ENCODE measurements around the gene CD4.
"Not testable (repeated sequence)": the region's sequence is repeated elsewhere in the genome, so short reads cannot be mapped to it uniquely, and the experiment has no call there.

CD4 gene

DNA sequence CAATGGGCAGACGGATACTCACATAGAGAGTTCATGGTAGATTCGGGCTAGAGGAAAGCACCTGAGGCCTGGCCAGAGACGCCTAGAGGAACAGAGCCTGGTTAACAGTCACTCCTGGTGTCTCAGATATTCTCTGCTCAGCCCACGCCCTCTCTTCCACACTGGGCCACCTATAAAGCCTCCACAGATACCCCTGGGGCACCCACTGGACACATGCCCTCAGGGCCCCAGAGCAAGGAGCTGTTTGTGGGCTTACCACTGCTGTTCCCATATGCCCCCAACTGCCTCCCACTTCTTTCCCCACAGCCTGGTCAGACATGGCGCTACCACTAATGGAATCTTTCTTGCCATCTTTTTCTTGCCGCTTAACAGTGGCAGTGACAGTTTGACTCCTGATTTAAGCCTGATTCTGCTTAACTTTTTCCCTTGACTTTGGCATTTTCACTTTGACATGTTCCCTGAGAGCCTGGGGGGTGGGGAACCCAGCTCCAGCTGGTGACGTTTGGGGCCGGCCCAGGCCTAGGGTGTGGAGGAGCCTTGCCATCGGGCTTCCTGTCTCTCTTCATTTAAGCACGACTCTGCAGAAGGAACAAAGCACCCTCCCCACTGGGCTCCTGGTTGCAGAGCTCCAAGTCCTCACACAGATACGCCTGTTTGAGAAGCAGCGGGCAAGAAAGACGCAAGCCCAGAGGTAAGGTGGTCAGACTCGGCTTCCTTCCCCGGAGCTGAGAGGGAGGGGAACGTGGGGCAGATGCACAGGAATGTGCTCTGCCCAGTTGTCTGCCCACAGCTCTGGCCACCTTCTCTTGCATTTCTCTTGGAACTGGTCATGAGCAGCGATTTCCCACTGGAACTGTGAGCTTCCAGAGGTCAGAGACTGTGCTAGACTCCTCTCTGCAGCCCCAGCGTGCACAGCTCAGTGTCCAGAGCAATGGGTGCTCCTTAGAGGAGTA is at the start of gene CD4:
TSS of gene CD4 (plus strand) at position 557 of the 953 bp plus-strand sequence. CDS start 10,611 bp downstream, outside the sequence.
- H3K36me3 ChIP-seq (ENCODE audit: control insufficient read depth, insufficient read depth, low read length): no peaks in the 10 kb centered on the region
- no peaks in the 10 kb centered on the region for H3K4me1 ChIP-seq (ENCODE audit: control insufficient read depth, insufficient read depth, low read length)
- no peaks in the 10 kb centered on the region for H3K27me3 ChIP-seq (ENCODE audit: control insufficient read depth, insufficient read depth, low read length)
- H3K4me3 ChIP-seq (ENCODE audit: low read length): peak within 1 kb of the TSS; percentile 57
- H3K27ac ChIP-seq (ENCODE audit: low read depth, low read length): no peak within 1 kb of the TSS
- H3K9ac ChIP-seq (ENCODE audit: low read length): peak within 1 kb of the TSS; percentile 19

DNA sequence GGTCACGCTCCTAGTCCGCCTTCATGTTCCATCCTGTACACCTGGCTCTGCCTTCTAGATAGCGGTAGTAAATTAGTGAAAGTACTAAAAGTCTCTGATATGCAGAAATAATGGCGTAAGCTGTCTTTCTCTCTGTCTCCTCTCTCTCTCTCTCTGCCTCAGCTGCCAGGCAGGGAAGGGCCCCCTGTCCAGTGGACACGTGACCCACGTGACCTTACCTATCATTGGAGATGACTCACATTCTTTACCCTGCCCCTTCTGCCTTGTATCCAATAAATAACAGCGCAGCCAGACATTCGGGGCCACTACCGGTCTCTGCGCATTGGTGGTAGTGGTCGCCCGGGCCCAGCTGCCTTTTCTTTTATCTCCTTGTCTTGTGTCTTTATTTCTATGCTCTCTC is 47.2 kb upstream of the CD4 start:
- H3K27me3 ChIP-seq (ENCODE audit: control insufficient read depth, insufficient read depth, low read length); H3K4me3 ChIP-seq (ENCODE audit: low read length); H3K9ac ChIP-seq (ENCODE audit: low read length); H3K4me1 ChIP-seq (ENCODE audit: control insufficient read depth, insufficient read depth, low read length); H3K27ac ChIP-seq (ENCODE audit: low read depth, low read length); H3K36me3 ChIP-seq (ENCODE audit: control insufficient read depth, insufficient read depth, low read length): not testable (repeated sequence)

DNA sequence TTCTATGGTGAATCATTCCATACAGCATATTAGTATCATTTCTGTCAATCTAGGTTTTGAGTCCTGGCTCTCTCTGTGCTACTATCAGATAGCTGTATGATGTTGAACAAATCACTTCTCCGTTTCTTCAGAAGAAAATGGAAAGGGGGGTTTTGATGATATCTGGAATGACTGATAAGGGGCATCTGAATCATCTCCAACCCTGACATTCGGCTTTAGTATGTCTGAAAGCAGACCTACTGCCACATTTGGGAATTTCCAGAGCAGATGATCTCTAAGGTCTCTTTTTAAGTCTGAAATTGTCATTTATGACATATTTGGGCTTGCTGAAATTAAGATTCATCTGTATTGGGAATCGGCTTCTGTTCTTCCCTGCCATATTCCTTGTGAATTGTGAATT is 46.5 kb upstream of the CD4 start:
- Histone ChIP-seq H3K4me1 (ENCODE audit: control insufficient read depth, insufficient read depth, low read length) (no peaks in the 10 kb centered on the region), H3K9ac (ENCODE audit: low read length) (no peak overlapping the region), H3K27me3 (ENCODE audit: control insufficient read depth, insufficient read depth, low read length) (no peaks in the 10 kb centered on the region), H3K4me3 (ENCODE audit: low read length) (no peak overlapping the region), H3K36me3 (ENCODE audit: control insufficient read depth, insufficient read depth, low read length) (peaks cover 5% of the 10 kb centered on the region), H3K27ac (ENCODE audit: low read depth, low read length) (no peak overlapping the region)

DNA sequence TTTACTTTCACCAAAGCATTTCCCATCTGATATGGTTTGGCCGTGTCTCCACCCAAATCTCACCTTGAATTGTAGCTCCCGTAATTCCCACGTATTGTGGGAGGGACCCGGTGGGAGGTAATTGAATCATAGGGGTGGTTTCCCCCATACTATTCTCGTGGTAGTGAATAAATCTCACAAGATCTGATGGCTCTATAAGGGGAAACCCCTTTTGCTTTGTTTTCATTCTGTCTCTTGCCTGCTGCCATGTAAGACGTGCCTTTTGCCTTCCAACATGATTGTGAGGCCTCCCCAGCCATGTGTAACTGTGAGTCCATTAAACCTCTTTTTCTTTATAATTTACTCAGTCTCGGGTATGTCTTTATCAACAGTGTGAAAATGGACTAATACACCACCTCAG is 46.0 kb upstream of the CD4 start:
- H3K4me3 ChIP-seq (ENCODE audit: low read length); H3K9ac ChIP-seq (ENCODE audit: low read length); H3K27me3 ChIP-seq (ENCODE audit: control insufficient read depth, insufficient read depth, low read length); H3K27ac ChIP-seq (ENCODE audit: low read depth, low read length); H3K4me1 ChIP-seq (ENCODE audit: control insufficient read depth, insufficient read depth, low read length); H3K36me3 ChIP-seq (ENCODE audit: control insufficient read depth, insufficient read depth, low read length): not testable (repeated sequence)

DNA sequence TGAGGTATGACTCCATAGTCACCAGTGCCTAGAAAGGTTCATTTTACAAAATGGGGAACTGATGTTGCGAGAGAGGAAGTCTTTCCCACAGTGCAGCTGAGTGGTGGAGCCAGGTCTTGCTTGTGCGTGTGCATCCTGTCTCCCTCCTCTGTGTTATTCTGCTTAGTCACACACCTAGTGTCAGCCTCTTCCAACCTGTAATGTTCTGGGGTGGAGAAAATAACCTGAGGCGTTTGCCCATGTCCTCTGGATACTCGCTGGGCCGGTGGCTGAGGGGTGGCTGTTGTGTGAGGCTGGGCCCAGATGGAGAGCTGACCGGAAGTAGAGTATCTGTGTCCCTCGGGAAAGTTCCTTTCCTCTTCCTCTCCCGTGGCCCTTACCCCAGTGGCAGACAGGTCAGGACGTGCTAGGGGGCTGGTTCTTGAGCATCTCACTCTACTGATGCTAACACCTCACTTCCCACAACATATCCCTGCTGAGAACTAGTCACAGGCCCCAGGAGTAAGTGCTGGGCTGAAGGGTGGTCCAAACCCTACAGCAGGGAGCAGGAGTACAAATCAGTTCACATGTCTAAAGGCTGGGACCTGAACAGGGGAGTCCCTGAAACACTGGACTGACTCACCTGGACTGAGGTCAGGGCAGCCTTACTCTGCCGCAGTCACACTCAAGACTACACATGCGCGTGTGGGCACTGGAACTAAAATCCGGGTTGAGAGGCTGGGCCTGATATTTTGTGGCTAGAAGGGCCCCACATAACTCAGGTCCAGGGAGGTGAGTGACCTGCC is 43.4 kb upstream of the CD4 start:
- Histone ChIP-seq H3K4me1 (ENCODE audit: control insufficient read depth, insufficient read depth, low read length) (no peaks in the 10 kb centered on the region), H3K4me3 (ENCODE audit: low read length) (no peak overlapping the region), H3K36me3 (ENCODE audit: control insufficient read depth, insufficient read depth, low read length) (peaks cover 28% of the 10 kb centered on the region), H3K27ac (ENCODE audit: low read depth, low read length) (no peak overlapping the region), H3K9ac (ENCODE audit: low read length) (no peak overlapping the region), H3K27me3 (ENCODE audit: control insufficient read depth, insufficient read depth, low read length) (no peaks in the 10 kb centered on the region)

DNA sequence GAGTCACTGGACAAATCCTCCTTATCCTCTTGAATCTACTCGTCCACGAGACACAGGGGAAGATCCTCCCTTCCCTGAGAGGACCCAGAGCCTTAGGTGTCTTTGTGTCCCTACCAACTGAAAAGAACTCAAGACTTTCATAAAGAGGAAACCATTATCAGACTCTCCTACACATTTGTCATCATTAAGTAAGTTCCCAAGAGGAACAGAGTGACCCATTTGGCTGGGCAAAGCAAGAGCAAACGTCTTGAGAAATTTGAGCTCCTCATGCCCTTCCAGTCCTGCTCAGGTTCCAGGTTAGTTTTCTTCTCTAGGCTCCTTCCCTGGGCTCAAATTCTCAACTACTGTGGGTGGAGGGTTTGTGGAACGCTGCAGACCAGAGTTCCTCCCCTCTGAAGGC is 42.1 kb upstream of the CD4 start:
- H3K36me3 ChIP-seq (ENCODE audit: control insufficient read depth, insufficient read depth, low read length): peaks cover 37% of the 10 kb centered on the region

DNA sequence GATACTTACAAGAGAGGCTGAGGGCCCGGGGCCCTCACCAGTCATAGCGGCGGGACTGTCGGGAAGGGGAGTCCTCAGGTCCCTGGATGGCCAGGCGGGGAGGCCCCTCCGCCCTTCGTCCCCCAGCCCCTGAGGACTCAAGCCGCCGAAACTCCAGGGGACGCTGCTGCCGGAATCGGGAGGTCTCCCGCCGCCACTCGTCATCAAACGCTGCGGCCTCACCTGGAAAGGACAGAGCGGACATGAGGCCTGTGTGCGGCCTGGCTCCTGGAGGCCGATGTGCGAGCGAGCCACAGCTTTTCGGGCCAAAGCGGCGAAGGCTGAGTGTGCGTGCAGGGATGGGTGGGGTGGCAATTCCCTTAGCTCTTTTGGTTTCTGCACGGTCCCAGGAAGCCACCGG is 40.6 kb upstream of the CD4 start:
- Histone ChIP-seq H3K27ac (ENCODE audit: low read depth, low read length) (no peak overlapping the region), H3K4me1 (ENCODE audit: control insufficient read depth, insufficient read depth, low read length) (peaks cover 9% of the 10 kb centered on the region), H3K9ac (ENCODE audit: low read length) (no peak overlapping the region), H3K36me3 (ENCODE audit: control insufficient read depth, insufficient read depth, low read length) (peaks cover 37% of the 10 kb centered on the region), H3K4me3 (ENCODE audit: low read length) (no peak overlapping the region), H3K27me3 (ENCODE audit: control insufficient read depth, insufficient read depth, low read length) (no peaks in the 10 kb centered on the region)

More for the DNA sequence above, 42.1 kb upstream of the CD4 start:
- Histone ChIP-seq H3K4me1 (ENCODE audit: control insufficient read depth, insufficient read depth, low read length) (peaks cover 7% of the 10 kb centered on the region), H3K9ac (ENCODE audit: low read length) (no peak overlapping the region), H3K27ac (ENCODE audit: low read depth, low read length) (no peak overlapping the region), H3K27me3 (ENCODE audit: control insufficient read depth, insufficient read depth, low read length) (no peaks in the 10 kb centered on the region), H3K4me3 (ENCODE audit: low read length) (no peak overlapping the region)

DNA sequence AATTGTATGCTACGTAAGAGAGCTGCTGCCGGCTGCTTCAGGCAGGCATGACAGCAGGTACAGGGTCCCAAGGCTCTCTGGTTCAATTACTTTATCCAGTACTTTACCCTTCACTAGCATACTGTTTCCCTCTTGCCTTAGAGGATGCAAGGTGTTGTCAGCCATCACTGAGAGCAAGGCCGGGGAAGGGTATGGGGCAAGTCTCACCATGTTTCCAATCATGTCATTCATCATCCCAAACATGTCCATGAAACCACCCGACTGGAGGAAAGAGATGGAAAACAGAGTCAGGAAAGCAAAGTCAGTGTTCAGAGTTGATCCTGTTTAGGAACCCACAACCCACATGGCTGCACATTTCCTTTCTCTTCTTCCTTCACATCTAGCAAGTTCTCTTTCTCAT is 38.8 kb upstream of the CD4 start:
- Histone ChIP-seq H3K9ac (ENCODE audit: low read length) (no peak overlapping the region), H3K4me3 (ENCODE audit: low read length) (no peak overlapping the region), H3K27me3 (ENCODE audit: control insufficient read depth, insufficient read depth, low read length) (no peaks in the 10 kb centered on the region), H3K27ac (ENCODE audit: low read depth, low read length) (no peak overlapping the region), H3K4me1 (ENCODE audit: control insufficient read depth, insufficient read depth, low read length) (peaks cover 12% of the 10 kb centered on the region), H3K36me3 (ENCODE audit: control insufficient read depth, insufficient read depth, low read length) (peaks cover 37% of the 10 kb centered on the region)

DNA sequence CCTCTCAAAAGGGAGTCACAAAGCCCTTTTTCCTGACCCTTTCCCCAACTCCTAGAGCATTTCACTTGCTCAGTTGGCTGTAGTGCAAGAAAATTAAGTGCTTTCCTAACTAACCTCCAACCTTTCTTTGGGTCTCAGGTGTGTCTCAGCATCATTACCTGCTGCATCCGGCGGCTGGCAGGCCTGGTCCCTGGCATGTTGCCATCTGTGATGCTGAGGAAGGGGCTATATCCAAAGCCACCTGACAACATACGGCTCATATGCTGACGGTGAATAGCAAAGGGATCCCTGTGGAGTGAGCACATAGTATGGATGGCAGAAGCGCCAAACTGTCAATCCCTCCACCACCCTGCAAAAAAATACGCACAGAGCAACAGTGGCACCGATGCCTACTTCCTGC is 37.6 kb upstream of the CD4 start:
- Histone ChIP-seq H3K36me3 (ENCODE audit: control insufficient read depth, insufficient read depth, low read length) (peaks cover 37% of the 10 kb centered on the region), H3K27ac (ENCODE audit: low read depth, low read length) (peak overlapping the region; percentile 99), H3K9ac (ENCODE audit: low read length) (peak overlapping the region; percentile 92), H3K4me1 (ENCODE audit: control insufficient read depth, insufficient read depth, low read length) (peaks cover 12% of the 10 kb centered on the region), H3K27me3 (ENCODE audit: control insufficient read depth, insufficient read depth, low read length) (no peaks in the 10 kb centered on the region), H3K4me3 (ENCODE audit: low read length) (peak overlapping the region; percentile 92)

DNA sequence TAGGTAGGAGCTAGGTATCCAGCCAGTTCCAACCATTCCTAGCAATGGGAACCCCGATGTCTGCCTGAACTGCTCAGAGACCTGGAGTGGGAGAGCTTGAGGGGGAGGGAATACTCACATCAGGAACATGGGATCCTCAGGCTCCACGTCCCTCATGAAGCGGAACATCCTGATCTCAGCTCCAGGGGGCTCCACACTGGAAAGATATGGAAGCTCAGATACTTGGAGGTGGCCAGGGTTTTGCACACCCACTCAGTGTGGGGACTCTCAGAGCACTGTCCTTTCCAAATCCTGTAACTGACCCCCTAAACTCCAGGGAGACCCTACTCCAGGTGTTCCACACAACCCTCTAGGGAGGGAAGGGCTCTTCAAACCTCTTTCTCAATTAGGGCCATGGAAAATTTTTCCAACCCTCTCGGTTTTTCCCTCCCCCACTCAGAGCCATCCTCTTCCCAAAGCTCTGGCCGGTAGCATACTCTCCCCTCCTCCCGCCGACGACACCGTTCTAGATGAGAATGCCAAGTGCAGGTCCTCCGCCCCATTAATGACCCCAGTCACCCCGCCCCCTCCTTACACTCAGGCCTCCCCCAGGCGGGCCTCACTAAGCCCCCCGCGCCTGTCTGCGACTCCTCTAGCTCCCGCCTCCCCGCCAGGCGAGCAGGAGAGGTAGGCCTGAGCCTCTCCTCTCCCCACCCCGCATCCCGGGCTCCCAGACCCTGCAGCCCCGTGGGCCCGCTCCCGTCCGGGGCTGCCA is 37.0 kb upstream of the CD4 start:
- H3K27ac ChIP-seq (ENCODE audit: low read depth, low read length): peak overlapping the region; percentile 99
- peak overlapping the region; percentile 92 for H3K9ac ChIP-seq (ENCODE audit: low read length)
- H3K27me3 ChIP-seq (ENCODE audit: control insufficient read depth, insufficient read depth, low read length): no peaks in the 10 kb centered on the region
- peaks cover 12% of the 10 kb centered on the region for H3K4me1 ChIP-seq (ENCODE audit: control insufficient read depth, insufficient read depth, low read length)
- H3K4me3 ChIP-seq (ENCODE audit: low read length): peak overlapping the region; percentile 92
- peaks cover 36% of the 10 kb centered on the region for H3K36me3 ChIP-seq (ENCODE audit: control insufficient read depth, insufficient read depth, low read length)

DNA sequence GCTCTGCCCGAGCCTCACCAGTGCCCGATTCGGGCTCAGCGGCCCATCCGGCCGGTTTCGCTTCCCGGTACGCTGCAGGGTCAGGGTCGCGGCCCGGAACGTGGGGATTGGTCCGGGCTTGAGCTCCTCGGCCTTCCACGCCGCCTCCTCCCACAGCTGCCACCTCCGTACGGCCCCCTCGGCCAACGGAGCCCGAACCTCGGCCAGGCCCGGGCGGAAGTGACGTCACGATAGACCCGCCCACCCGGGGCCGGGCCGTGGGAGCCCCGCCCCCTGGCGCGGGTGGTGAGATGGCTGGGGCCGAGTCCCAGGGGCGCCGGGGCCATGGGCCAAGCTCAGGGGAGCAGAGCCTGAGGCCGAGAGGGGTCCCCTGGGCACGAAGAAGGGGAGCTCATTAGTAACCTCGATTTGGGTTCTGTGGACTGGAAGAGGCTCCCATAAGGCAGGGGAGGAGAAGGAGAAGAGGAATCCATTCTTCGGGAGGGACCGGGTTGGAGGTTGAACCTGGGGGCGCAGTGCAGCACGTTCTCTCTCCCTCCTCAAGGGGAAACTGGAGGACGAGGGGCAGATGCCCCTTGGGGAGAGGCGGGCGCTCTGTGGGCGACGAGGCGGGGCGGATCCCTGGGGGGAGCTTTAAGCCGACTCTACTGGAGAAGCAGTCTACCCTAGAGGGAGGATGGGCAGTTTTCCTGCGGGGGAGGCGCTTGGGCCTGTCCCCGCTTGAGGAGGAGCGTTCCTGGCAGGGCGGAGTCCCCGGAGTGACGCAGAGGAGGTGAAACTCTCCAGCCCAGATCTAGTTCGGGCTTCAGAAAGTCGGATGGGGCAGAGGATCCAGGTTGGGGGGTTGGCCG is 36.2 kb upstream of the CD4 start, which contains the start of gene MLF2:
TSS of gene MLF2 (minus strand) at position 221 of the 851 bp plus-strand sequence. CDS start 807 bp downstream, outside the sequence.
- Histone ChIP-seq H3K4me3 (ENCODE audit: low read length) (peak within 1 kb of the TSS; percentile 92), H3K36me3 (ENCODE audit: control insufficient read depth, insufficient read depth, low read length) (peaks cover 29% of the 10 kb centered on the region), H3K4me1 (ENCODE audit: control insufficient read depth, insufficient read depth, low read length) (peaks cover 12% of the 10 kb centered on the region), H3K27ac (ENCODE audit: low read depth, low read length) (peak within 1 kb of the TSS; percentile 99), H3K9ac (ENCODE audit: low read length) (peak within 1 kb of the TSS; percentile 92), H3K27me3 (ENCODE audit: control insufficient read depth, insufficient read depth, low read length) (no peaks in the 10 kb centered on the region)

Data from rectal smooth muscle tissue (tissue), 1 donor.